Kidney epithelial cell (primary cell): ENCODE data around the gene H6PD. TPM values are rescaled to one million over a fixed set of nuclear protein-coding genes. Genes with fewer than 3 reads are reported as not detected.
A peak's percentile ranks its signal among the peaks of the same experiment; 100 is the strongest.

ENCODE experiments used
- DNase-seq: peaks from one replicate; pipeline ENCODE4 v3.0.0-alpha.2; 2010; ENCODE audit warnings: low read depth
- H3K27me3 ChIP-seq: 2 replicates; pipeline ENCODE4 v1.6.0; 2011; ENCODE audit warnings: low read length; ENCODE audit not compliant: control insufficient read depth, insufficient read depth
- H3K36me3 ChIP-seq: 2 replicates; pipeline ENCODE4 v1.5.1; 2011; ENCODE audit warnings: low read length; ENCODE audit not compliant: control insufficient read depth, insufficient read depth
- H3K4me3 ChIP-seq: 2 replicates; pipeline ENCODE4 v1.5.1; 2011; ENCODE audit warnings: low read depth, mild to moderate bottlenecking, control low read depth, low read length
- CTCF ChIP-seq: IDR thresholded peaks from 2 replicates; pipeline ENCODE4 v1.5.1; 2011; ENCODE audit warnings: mild to moderate bottlenecking, moderate library complexity, low read length, control low read depth, inconsistent platforms; ENCODE audit not compliant: insufficient read depth, poor library complexity, severe bottlenecking
- total RNA-seq: library from RNA; depleted of rRNA; stranded (reverse); fragments of >200 nt; gene quantifications from 2 replicates; pipeline ENCODE4 v1.2.3, GENCODE V29; 2015

The H6PD gene
- total RNA-seq, 1 donor from 2014 or later = 24.4 TPM

DNA sequence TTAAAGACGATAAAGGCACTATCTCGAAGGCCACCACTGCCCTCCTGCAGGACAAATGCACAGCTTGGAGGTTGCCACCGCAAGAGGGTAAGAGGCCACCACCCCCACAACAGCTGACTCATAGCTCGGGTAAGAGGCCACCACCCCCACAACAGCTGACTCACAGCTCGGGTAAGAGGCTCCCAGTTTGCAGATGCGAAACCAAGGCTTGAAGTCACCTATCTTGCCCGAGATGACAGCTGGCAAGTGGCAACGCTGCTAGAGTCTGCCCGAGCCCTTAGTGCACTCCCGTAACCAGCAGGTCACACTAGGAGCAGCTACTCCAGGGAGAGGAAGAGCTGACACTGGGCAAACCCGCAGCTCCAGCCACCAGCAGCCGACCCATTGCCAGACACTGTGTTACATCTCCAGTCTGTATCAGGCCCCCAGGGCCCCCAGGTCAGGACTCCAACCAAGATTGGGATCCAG is 41.0 kb downstream of the H6PD start:
- H3K36me3 ChIP-seq = no peaks in the 10 kb centered on the region
- TF ChIP-seq CTCF = no peak
- H3K27me3 ChIP-seq = no peaks in the 10 kb centered on the region
- no peak overlapping the region for H3K4me3 ChIP-seq
- DNase-seq = peak; percentile 79

- no peak for DNase-seq
- H3K4me3 ChIP-seq = no peak overlapping the region
- no peaks in the 10 kb centered on the region for H3K27me3 ChIP-seq
- H3K36me3 ChIP-seq = no peaks in the 10 kb centered on the region
- no peak for TF ChIP-seq CTCF
Measured at GRCh38 chr1:9278116-9278515, 43.5 kb downstream of the H6PD start.

- H3K4me3 ChIP-seq = no peak overlapping the region
- DNase-seq = no peak
- H3K36me3 ChIP-seq = no peaks in the 10 kb centered on the region
- no peaks in the 10 kb centered on the region for H3K27me3 ChIP-seq
- TF ChIP-seq CTCF = no peak
Measured at GRCh38 chr1:9278585-9279153, 44.1 kb downstream of the H6PD start.

DNA sequence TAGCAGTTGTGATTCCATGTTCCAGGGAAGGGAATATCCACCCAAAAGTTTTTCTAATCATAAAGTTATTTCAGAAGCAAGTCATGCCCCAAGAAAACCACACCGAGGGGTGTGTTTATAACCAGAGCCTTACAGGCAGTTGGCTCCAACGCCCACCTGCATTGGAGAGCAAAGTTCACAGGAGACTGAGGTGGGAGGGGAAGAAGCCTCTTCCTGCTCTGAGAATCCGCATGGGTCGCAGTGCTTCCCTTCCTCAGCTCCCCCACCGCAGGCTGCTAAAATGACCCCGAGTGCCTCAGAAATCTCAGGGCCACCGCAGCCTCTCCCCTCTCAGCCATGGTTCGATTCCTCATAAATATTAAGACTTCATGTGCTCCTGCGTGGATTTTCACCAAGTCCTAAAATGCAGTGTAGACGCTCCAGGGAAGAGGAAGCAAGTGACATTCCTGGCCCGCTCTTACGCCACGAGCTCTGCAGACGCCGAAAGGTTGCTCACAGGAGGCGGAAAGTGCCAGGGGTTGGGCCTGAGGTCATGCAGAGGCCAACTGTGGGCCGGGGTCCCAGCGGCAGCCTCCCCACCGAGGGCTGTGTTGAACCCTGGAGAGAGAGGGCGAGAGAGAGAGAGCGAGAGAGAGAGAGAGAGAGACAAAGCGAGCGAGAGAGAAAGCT is 44.7 kb downstream of the H6PD start:
- Histone ChIP-seq H3K4me3 (no peak overlapping the region), H3K27me3 (no peaks in the 10 kb centered on the region), H3K36me3 (no peaks in the 10 kb centered on the region)
- no peak for TF ChIP-seq CTCF
- DNase-seq = no peak

GRCh38 chr1:9280015-9280860 is 45.7 kb downstream of the H6PD start:
- Histone ChIP-seq H3K4me3 (no peak overlapping the region), H3K36me3 (no peaks in the 10 kb centered on the region), H3K27me3 (no peaks in the 10 kb centered on the region)
- no peak for TF ChIP-seq CTCF
- DNase-seq = peak; percentile 81
